Epithelial cell of esophagus (primary cell): ENCODE results near the gene LRRC4C.

Experiments
- DNase-seq: peaks from one replicate; pipeline ENCODE4 v3.0.0; 2010; ENCODE audit warnings: low read depth
- H3K4me3 ChIP-seq: 2 replicates; pipeline ENCODE4 v1.5.1; 2011; ENCODE audit warnings: mild to moderate bottlenecking, low read length, control low read depth
- TF ChIP-seq, protein P1 (sequence below): IDR thresholded peaks from 2 replicates; pipeline ENCODE4 v1.5.1; 2011; ENCODE audit warnings: low read depth, mild to moderate bottlenecking, low read length, control low read depth, inconsistent platforms; ENCODE audit not compliant: insufficient read depth; ENCODE audit errors: missing control alignments

The LRRC4C gene

GRCh38 chr11:40161854-40162410 is 1297.5 kb downstream of the LRRC4C start:
- H3K4me3 ChIP-seq: no peak overlapping the region
- TF ChIP-seq, protein P1, sequence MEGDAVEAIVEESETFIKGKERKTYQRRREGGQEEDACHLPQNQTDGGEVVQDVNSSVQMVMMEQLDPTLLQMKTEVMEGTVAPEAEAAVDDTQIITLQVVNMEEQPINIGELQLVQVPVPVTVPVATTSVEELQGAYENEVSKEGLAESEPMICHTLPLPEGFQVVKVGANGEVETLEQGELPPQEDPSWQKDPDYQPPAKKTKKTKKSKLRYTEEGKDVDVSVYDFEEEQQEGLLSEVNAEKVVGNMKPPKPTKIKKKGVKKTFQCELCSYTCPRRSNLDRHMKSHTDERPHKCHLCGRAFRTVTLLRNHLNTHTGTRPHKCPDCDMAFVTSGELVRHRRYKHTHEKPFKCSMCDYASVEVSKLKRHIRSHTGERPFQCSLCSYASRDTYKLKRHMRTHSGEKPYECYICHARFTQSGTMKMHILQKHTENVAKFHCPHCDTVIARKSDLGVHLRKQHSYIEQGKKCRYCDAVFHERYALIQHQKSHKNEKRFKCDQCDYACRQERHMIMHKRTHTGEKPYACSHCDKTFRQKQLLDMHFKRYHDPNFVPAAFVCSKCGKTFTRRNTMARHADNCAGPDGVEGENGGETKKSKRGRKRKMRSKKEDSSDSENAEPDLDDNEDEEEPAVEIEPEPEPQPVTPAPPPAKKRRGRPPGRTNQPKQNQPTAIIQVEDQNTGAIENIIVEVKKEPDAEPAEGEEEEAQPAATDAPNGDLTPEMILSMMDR: no peak
- DNase-seq: no peak

DNA sequence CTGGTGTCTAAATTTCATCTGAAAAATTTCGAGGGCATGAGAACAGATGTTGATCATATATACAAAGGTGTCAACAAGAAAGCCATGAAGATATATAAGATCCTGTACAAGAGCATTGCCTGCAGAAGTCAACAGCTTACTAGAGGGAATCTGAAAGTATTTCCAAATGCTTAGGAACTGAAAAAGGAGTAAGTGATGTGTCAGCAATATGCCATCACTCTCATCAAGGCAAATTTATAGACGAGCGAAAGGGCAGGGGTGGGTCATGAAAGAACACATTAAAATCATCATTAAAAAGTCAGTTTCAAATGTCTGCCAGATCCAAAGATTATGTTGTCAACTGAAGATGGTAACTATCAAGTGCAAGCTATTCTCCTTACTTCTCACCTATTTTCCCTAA is 1299.0 kb downstream of the LRRC4C start:
- no peak for DNase-seq
- no peak overlapping the region for H3K4me3 ChIP-seq
- TF ChIP-seq, protein P1: no peak

- no peak for DNase-seq
- TF ChIP-seq, protein P1: no peak
These were observed 1309.7 kb downstream of the LRRC4C start for GRCh38 chr11:40149721-40150120.

GRCh38 chr11:40140560-40140959 is 1318.9 kb downstream of the LRRC4C start:
- DNase-seq: no peak
- no peak overlapping the region for H3K4me3 ChIP-seq
- TF ChIP-seq, protein P1: no peak

More at GRCh38 chr11:40149721-40150120, 1309.7 kb downstream of the LRRC4C start:
- H3K4me3 ChIP-seq: no peak overlapping the region

DNA sequence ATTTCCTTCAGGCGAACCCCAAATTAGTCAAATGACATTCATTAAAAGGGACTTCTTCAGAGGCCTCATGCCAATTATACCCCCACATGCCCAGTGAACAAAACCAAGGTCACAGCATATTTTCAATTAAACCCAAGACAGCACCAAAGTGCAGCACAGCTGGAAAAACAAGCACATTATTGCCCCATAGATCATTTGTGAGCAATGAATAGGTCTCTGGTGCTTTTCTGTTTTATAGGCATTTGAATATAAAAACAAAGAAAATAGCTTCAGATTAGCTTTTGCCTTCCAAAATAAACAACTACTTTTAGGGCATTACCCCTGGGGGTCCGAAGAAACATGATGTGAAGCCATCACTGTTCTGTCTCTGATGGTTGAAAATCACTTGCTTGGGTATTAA is 1319.9 kb downstream of the LRRC4C start:
- H3K4me3 ChIP-seq: no peak overlapping the region
- TF ChIP-seq, protein P1: no peak
- no peak for DNase-seq

DNA sequence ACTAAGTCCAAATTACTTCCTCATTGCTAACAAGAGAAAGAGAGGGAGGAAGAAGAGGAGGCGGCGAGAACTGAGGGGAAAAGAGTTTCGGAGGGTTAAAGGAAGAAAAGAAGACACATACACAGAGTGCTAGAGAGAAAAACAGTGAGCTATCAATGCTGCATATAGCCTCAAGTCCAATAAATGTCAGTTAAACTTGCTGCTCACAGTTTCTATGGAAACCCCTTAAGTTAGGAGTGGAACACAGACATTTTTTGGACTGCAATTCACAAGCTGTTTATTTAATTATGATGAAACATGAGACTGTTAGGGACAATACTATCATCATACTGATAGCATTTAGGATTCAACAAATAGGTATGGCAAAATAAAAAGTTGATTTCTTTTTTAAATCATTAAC is 1320.4 kb downstream of the LRRC4C start:
- no peak for DNase-seq
- H3K4me3 ChIP-seq: no peak overlapping the region
- TF ChIP-seq, protein P1: no peak
